HEK293 (cell line): ENCODE measurements around the gene ARID3B.
A peak's percentile ranks its signal among the peaks of the same experiment; 100 is the strongest.

Experiments used
- ELK4 ChIP-seq: IDR thresholded peaks from 2 replicates; pipeline ENCODE4 v1.6.1; 2011; ENCODE audit warnings: mild to moderate bottlenecking, low read depth, low read length, borderline replicate concordance
- GFI1B ChIP-seq: fragments of 450-650 bp; formaldehyde crosslinking; IDR thresholded peaks from 2 replicates; pipeline ENCODE4 v1.5.1; 2016; ENCODE audit warnings: missing biosample characterization, missing genetic modification characterization
- IKZF3 ChIP-seq: fragments of 450-650 bp; IDR thresholded peaks from 2 replicates; pipeline ENCODE4 v1.5.0; 2018; ENCODE audit warnings: missing biosample characterization, mild to moderate bottlenecking, missing genetic modification characterization, moderate library complexity
- INSM2 ChIP-seq: fragments of 450-650 bp; formaldehyde crosslinking; IDR thresholded peaks from 2 replicates; pipeline ENCODE4 v1.5.1; 2016; ENCODE audit warnings: missing biosample characterization, missing genetic modification characterization
- KLF10 ChIP-seq: fragments of 450-650 bp; IDR thresholded peaks from 2 replicates; pipeline ENCODE4 v1.5.1; 2018; ENCODE audit warnings: missing biosample characterization, mild to moderate bottlenecking, missing genetic modification characterization
- KLF7 ChIP-seq: fragments of 450-650 bp; formaldehyde crosslinking; IDR thresholded peaks from 2 replicates; pipeline ENCODE4 v1.5.1; 2016; ENCODE audit warnings: missing biosample characterization, missing genetic modification characterization, borderline replicate concordance
- KLF9 ChIP-seq: fragments of 450-650 bp; formaldehyde crosslinking; IDR thresholded peaks from 2 replicates; pipeline ENCODE4 v1.5.1; 2016; ENCODE audit warnings: missing biosample characterization, missing genetic modification characterization, low read depth
- MEIS1 ChIP-seq: sonication (generic); formaldehyde crosslinking; IDR thresholded peaks from 2 replicates; pipeline ENCODE4 v1.8.1; 2022; ENCODE audit warnings: missing genetic modification reagents, mild to moderate bottlenecking, borderline replicate concordance
- OSR2 ChIP-seq: fragments of 450-650 bp; formaldehyde crosslinking; IDR thresholded peaks from 2 replicates; pipeline ENCODE4 v1.5.1; 2016; ENCODE audit warnings: missing biosample characterization, missing genetic modification characterization
- ZBTB44 ChIP-seq: fragments of 450-650 bp; IDR thresholded peaks from 2 replicates; pipeline ENCODE4 v1.5.1; 2018; ENCODE audit warnings: missing biosample characterization, mild to moderate bottlenecking, missing genetic modification characterization
- ZNF114 ChIP-seq: fragments of 450-650 bp; formaldehyde crosslinking; IDR thresholded peaks from 2 replicates; pipeline ENCODE4 v1.5.0; 2017; ENCODE audit warnings: missing biosample characterization, missing genetic modification characterization
- ZNF175 ChIP-seq: fragments of 450-650 bp; formaldehyde crosslinking; IDR thresholded peaks from 2 replicates; pipeline ENCODE4 v1.5.1; 2016; ENCODE audit warnings: missing biosample characterization, missing genetic modification characterization
- ZNF18 ChIP-seq: fragments of 450-650 bp; formaldehyde crosslinking; IDR thresholded peaks from 2 replicates; pipeline ENCODE4 v1.5.1; 2016; ENCODE audit warnings: missing biosample characterization, missing genetic modification characterization
- ZNF19 ChIP-seq: fragments of 450-650 bp; formaldehyde crosslinking; IDR thresholded peaks from 2 replicates; pipeline ENCODE4; 2016; ENCODE audit warnings: missing biosample characterization, missing genetic modification characterization, low read depth
- ZNF23 ChIP-seq: fragments of 450-650 bp; formaldehyde crosslinking; IDR thresholded peaks from 2 replicates; pipeline ENCODE4 v1.5.1; 2016; ENCODE audit warnings: missing biosample characterization, missing genetic modification characterization, borderline replicate concordance
- ZNF274 ChIP-seq, 2 experiments: fragments of 200-500 bp in 1 of 2; fragments of 450-650 bp in 1 of 2; sonication (Bioruptor generic) in 1 of 2; formaldehyde crosslinking in 1 of 2; IDR thresholded peaks; 2 replicates each; pipeline versions ENCODE4 v1.5.1 to v1.6.1; 2014 to 2016; ENCODE audit warnings: borderline replicate concordance in 1 of 2, inconsistent platforms in 1 of 2, low read length in 1 of 2, missing biosample characterization in 1 of 2, missing genetic modification characterization in 1 of 2
- ZNF280C ChIP-seq: fragments of 450-650 bp; formaldehyde crosslinking; IDR thresholded peaks from 2 replicates; pipeline ENCODE4 v1.5.1; 2016; ENCODE audit warnings: missing biosample characterization, missing genetic modification characterization
- ZNF473 ChIP-seq: fragments of 450-650 bp; formaldehyde crosslinking; IDR thresholded peaks from 2 replicates; pipeline ENCODE4 v1.5.1; 2017; ENCODE audit warnings: missing biosample characterization, missing genetic modification characterization
- ZNF510 ChIP-seq: fragments of 450-650 bp; formaldehyde crosslinking; IDR thresholded peaks from 2 replicates; pipeline ENCODE4 v1.5.1; 2018; ENCODE audit warnings: mild to moderate bottlenecking, missing genetic modification characterization, missing biosample characterization; ENCODE audit not compliant: insufficient replicate concordance
- ZNF513 ChIP-seq: fragments of 450-650 bp; IDR thresholded peaks from 2 replicates; pipeline ENCODE4 v1.5.1; 2018; ENCODE audit warnings: missing biosample characterization, missing genetic modification characterization
- ZNF514 ChIP-seq: fragments of 450-650 bp; formaldehyde crosslinking; IDR thresholded peaks from 2 replicates; pipeline ENCODE4 v1.5.1; 2016; ENCODE audit warnings: missing biosample characterization, missing genetic modification characterization
- ZNF544 ChIP-seq: fragments of 450-650 bp; formaldehyde crosslinking; IDR thresholded peaks from 2 replicates; pipeline ENCODE4 v1.5.0; 2017; ENCODE audit warnings: missing biosample characterization, missing genetic modification characterization
- ZNF548 ChIP-seq: fragments of 450-650 bp; formaldehyde crosslinking; IDR thresholded peaks from 2 replicates; pipeline ENCODE4 v1.5.1; 2016; ENCODE audit warnings: missing biosample characterization, missing genetic modification characterization
- ZNF580 ChIP-seq: fragments of 450-650 bp; formaldehyde crosslinking; IDR thresholded peaks from 2 replicates; pipeline ENCODE4 v1.5.1; 2016; ENCODE audit warnings: missing biosample characterization, missing genetic modification characterization
- ZNF600 ChIP-seq: fragments of 450-650 bp; formaldehyde crosslinking; IDR thresholded peaks from 2 replicates; pipeline ENCODE4 v1.5.1; 2016; ENCODE audit warnings: missing biosample characterization, missing genetic modification characterization
- ZNF626 ChIP-seq: fragments of 450-650 bp; sonication (Bioruptor Pico); formaldehyde crosslinking; IDR thresholded peaks from 2 replicates; pipeline ENCODE4 v1.5.1; 2018; ENCODE audit warnings: missing biosample characterization, missing genetic modification characterization, inconsistent platforms
- ZNF747 ChIP-seq: fragments of 450-650 bp; formaldehyde crosslinking; IDR thresholded peaks from 2 replicates; pipeline ENCODE4 v1.5.1; 2016; ENCODE audit warnings: missing biosample characterization, missing genetic modification characterization
- ZNF792 ChIP-seq: fragments of 450-650 bp; formaldehyde crosslinking; IDR thresholded peaks from 2 replicates; pipeline ENCODE4 v1.5.1; 2016; ENCODE audit warnings: missing biosample characterization, missing genetic modification characterization

Gene ARID3B

GRCh38 chr15:74545776-74546656, 5.0 kb downstream of the ARID3B start (continued):
- TF ChIP-seq ELK4: no peak
- no peak for TF ChIP-seq ZNF747 (tag by site-specific recombination)
- peak; percentile 99 for TF ChIP-seq GFI1B (tag by site-specific recombination)
- TF ChIP-seq ZNF114 (tag by site-specific recombination): no peak
- TF ChIP-seq KLF7 (tag by site-specific recombination): peak; percentile 95; the same call in 1 of the 2 replicates
- TF ChIP-seq IKZF3 (tag by site-specific recombination): peak; percentile 100
- TF ChIP-seq ZNF510 (tag by site-specific recombination): peak; percentile 67
- peak; percentile 100 for TF ChIP-seq ZNF600 (tag by site-specific recombination)
- TF ChIP-seq KLF10 (tag by site-specific recombination): peak; percentile 100
- no peak for TF ChIP-seq ZNF548 (tag by site-specific recombination)
- no peak for TF ChIP-seq ZNF274 (IDR thresholded peaks at IDR 0.05; ENCODE audit: low read length)
- no peak for TF ChIP-seq ZNF274 (tag by site-specific recombination; IDR thresholded peaks at IDR 0.05; ENCODE audit: borderline replicate concordance)
- TF ChIP-seq ZNF513: 0 out of 2 replicates have a peak, but pooled peaks have one; percentile 38
- 0 out of 2 replicates have a peak, but pooled peaks have one; percentile 42 for TF ChIP-seq ZNF23 (tag by site-specific recombination)
- TF ChIP-seq ZNF19 (tag by site-specific recombination): peak; percentile 54; the same call in 1 of the 2 replicates
- TF ChIP-seq ZNF18 (tag by site-specific recombination): peak; percentile 95
- peak; percentile 99 for TF ChIP-seq INSM2
- no peak for TF ChIP-seq ZNF626
- no peak for TF ChIP-seq ZNF473 (tag by site-specific recombination)
- TF ChIP-seq KLF9: no peak; the same call in none of the 2 replicates
- TF ChIP-seq ZNF280C (tag by site-specific recombination): no peak
- TF ChIP-seq ZNF544 (tag by site-specific recombination): no peak
- TF ChIP-seq ZBTB44 (tag by site-specific recombination): peak; percentile 99
- peak; percentile 99 for TF ChIP-seq OSR2 (tag by site-specific recombination)
- TF ChIP-seq MEIS1 (CRISPR knock-in tag): peak; percentile 65; the same call in 1 of the 2 replicates
- no peak for TF ChIP-seq ZNF175
- peak; percentile 89 for TF ChIP-seq ZNF792 (tag by site-specific recombination)
- no peak for TF ChIP-seq ZNF514 (tag by site-specific recombination)
- peak; percentile 96 for TF ChIP-seq ZNF580 (tag by site-specific recombination)
